Measurements from ENCODE around the gene MYO9A.

MYO9A gene

DNA sequence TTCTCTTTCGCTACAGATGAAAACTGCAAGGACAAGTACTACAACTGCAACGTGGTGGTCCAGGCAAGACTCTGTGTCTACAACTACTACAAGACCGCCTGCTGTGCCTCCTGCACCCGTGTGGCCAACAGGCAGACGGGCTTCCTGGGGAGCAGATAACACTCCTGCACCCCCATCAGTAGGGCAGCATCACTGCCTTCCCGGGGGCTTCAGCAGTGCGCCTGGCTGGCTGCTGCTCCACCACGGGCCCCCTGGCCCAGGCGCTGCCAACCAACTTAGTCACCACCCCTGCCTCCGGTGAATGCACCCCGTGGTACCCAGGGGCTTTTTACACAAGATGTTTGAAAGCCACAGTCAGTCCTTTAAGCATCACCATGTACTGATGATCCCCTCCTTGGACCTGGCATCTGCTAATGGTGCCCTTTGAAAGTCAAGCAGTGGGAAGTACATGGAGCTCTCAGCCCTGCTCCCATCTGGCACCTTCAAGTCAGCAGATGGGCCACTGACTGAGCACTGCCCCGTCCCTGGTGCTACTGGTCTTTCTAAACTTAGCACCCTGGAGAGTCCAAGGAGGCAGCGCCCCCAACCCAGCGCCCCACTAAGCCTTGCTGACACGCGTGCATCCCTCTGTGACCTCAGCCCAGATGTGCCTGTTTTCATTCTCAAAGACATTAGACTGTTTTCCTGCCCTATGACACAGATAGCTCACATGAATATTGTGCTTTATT is 340.6 kb downstream of the MYO9A start:
- no peak overlapping the region for H3K4me3 ChIP-seq (ENCODE audit: control insufficient read depth, low read depth, low read length)
- no peak for DNase-seq (ENCODE audit: low read depth)
- TF ChIP-seq, protein P1, sequence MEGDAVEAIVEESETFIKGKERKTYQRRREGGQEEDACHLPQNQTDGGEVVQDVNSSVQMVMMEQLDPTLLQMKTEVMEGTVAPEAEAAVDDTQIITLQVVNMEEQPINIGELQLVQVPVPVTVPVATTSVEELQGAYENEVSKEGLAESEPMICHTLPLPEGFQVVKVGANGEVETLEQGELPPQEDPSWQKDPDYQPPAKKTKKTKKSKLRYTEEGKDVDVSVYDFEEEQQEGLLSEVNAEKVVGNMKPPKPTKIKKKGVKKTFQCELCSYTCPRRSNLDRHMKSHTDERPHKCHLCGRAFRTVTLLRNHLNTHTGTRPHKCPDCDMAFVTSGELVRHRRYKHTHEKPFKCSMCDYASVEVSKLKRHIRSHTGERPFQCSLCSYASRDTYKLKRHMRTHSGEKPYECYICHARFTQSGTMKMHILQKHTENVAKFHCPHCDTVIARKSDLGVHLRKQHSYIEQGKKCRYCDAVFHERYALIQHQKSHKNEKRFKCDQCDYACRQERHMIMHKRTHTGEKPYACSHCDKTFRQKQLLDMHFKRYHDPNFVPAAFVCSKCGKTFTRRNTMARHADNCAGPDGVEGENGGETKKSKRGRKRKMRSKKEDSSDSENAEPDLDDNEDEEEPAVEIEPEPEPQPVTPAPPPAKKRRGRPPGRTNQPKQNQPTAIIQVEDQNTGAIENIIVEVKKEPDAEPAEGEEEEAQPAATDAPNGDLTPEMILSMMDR (IDR thresholded peaks at IDR 0.05; ENCODE audit: control insufficient read depth, insufficient read depth, low read depth, low read length, missing control alignments): no peak

DNA sequence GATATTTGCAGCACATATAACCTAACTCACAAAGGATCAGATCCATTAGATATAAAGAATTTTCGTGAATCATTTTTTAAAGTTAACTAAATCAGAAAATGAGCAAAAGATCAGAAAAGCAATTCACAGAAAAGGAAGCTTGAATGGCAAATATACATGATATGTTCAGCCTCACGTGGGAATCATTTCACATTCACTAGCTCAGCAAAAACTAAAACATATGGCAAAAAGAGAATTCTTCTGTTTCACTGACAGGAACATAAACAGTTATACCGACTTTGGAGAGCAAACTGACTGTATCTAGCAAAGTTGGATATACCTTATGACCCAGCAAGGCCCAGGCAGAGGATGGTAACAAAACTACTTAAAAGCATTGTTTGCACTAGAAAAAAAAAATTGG is 341.6 kb downstream of the MYO9A start:
- H3K4me3 ChIP-seq (ENCODE audit: control insufficient read depth, low read depth, low read length): no peak overlapping the region
- no peak for DNase-seq (ENCODE audit: low read depth)
- TF ChIP-seq, protein P1 (IDR thresholded peaks at IDR 0.05; ENCODE audit: control insufficient read depth, insufficient read depth, low read depth, low read length, missing control alignments): no peak

DNA sequence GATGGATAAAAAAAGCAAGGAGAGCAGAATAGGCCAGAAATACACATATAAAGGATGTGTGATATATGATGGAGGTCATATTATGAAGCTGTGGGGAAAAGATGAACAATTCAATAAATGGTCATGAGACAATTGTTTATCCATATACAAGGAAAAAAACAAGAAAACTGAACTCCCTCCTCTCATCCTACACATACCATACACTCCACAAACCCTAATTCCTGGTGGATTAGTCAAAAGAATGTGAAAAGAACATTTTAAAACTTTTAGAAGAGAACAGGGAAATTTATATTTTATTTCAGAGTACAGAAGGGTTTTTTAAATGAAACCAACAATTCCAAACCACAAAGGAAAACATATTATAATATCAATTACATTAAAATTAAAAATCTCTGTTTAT is 342.1 kb downstream of the MYO9A start:
- TF ChIP-seq, protein P1 (IDR thresholded peaks at IDR 0.05; ENCODE audit: control insufficient read depth, insufficient read depth, low read depth, low read length, missing control alignments): no peak
- no peak for DNase-seq (ENCODE audit: low read depth)
- no peak overlapping the region for H3K4me3 ChIP-seq (ENCODE audit: control insufficient read depth, low read depth, low read length)

DNA sequence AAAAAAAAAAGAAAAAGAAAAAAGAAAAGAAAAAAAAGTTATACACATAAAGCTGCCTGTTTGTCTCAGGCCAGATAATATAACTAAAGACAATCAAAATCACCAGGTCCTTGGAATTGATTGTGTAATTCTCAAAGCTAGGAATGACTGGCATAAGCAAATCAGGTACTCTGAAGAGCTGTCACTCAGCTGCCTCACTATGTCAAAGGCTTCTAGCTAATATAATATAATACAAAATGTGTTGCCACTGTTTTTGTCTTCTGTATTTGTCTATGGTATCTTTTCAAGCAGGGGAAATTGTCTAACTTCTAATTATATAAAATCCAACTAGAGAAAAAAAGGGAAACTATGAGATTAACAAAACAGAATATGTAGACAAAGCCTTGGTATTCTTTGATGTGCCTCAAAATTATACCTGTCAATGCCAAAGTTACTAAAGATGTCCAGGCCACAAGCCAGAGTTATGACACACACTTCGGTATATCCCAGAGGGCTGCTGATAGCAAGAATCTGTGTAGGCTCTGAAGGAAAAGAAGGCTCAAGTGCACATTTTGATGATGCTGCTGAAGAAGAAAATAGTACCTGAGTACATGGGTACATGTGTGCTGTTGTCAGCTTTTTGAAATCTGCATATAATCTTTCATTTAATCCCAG is 344.6 kb downstream of the MYO9A start:
- H3K4me3 ChIP-seq (ENCODE audit: control insufficient read depth, low read depth, low read length): no peak overlapping the region
- DNase-seq (ENCODE audit: low read depth): no peak
- TF ChIP-seq, protein P1 (IDR thresholded peaks at IDR 0.05; ENCODE audit: control insufficient read depth, insufficient read depth, low read depth, low read length, missing control alignments): no peak
